HG03025 (cell line): ENCODE measurements around the gene OLA1.

Source experiments
- ATAC-seq: cut with Tn5 transposase; IDR thresholded peaks from one replicate; pipeline ENCODE4 v1.9.1; 2021; ENCODE audit warnings: mild to moderate bottlenecking, moderate library complexity; ENCODE audit not compliant: unreplicated experiment, low FRiP score

Gene OLA1

GRCh38 chr2:174124181-174124580 is 124.2 kb downstream of the OLA1 start:
- no peak for ATAC-seq

GRCh38 chr2:174122185-174122584 is 126.1 kb downstream of the OLA1 start:
- ATAC-seq = no peak

DNA sequence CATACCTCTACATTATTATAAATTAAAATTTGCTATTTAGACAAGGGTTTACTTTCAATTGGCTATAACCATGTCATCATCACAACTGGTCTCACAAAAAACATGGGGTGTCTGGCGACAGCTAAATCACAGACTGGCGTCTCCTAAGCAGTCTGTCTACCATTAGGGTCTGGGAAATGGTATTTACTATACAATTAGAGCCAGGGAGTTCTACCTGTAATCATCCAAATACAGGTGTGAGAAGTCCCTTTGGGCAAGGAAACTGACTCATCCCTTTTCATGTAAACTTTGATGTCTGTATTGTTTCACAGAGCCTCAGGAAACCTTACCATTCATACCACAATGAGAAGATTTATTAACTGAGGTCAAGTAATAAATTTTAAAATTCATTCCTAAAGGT is 126.7 kb downstream of the OLA1 start:
- no peak for ATAC-seq

DNA sequence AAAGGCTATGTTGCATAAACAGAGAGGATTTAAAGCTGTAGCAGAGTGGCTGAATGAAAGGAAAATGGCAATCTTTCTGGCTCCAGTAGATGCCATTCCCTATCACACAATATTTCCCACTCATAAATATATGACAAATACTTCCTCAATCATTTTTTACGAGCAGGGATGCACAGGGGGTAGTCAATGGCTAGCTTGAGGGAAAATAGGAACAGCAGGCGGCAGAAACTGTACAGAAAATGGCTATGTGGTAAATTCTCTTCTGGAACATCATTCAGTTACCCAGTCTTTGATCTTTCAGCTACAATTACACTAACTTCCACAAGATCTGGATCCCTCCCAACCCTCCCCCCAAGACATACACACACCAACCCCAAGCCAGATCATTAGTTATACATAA is 127.2 kb downstream of the OLA1 start:
- no peak for ATAC-seq

- no peak for ATAC-seq
Measured at GRCh38 chr2:174120346-174120745, 128.0 kb downstream of the OLA1 start.

- ATAC-seq = no peak
Measured at GRCh38 chr2:174117951-174118930, 130.1 kb downstream of the OLA1 start.

GRCh38 chr2:174112073-174112472 is 136.3 kb downstream of the OLA1 start:
- ATAC-seq = no peak

DNA sequence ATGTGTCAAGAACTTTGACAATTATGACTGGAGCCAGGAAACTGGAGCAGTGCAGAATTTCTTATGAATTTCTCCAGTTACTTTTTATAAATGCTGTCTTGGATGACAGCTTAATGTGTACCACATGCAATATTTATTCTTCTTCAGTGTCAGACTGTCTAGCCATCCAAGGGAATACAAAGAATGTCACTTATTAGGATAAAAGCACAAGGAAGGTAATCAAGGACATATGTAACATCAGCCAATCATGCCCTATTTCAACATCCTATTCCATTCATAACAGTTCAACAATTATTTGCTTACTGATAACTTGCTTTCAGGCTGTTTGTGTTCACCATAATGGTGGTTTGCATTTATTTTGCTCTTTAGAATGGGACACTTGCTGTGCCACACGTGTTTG is 139.8 kb downstream of the OLA1 start:
- ATAC-seq = no peak

GRCh38 chr2:174106736-174107135 is 141.6 kb downstream of the OLA1 start:
- ATAC-seq = no peak

DNA sequence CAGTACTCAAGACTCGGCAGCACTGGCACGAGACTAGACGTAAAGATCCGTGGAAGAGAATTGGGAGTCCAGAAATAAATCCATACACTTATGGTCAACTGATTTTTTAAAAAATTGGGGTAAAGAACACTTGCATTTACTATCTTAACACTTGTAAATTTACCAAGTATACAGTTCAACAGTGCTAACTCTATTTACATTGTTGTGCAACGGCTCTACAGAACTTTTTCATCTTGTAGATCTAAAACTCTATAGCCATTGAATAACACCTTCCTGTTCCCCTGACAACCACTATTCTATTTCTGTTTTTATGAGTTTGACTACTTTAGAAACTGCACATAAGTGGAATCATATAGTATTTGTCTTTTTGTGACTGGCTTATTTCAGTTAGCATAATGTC is 153.8 kb downstream of the OLA1 start:
- no peak for ATAC-seq

DNA sequence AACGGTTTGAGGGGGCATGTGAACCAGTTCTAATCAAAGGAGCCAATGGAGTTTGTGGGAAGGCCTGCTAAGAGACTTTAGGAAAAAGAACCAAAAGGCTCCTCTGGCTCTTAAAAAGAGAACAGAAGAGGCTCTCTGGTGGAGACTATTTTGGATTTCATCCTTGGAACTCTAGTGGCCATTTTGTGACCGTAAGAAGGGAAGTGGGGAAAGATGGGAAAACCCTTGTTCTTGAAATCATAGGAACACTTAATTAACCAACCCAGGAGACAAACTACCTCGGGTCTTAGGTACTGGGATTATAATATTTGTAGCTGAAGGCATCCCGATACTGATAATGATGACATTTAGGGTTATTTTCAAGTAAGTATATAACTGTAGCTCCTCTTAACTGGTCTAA is 157.9 kb downstream of the OLA1 start:
- ATAC-seq = no peak

DNA sequence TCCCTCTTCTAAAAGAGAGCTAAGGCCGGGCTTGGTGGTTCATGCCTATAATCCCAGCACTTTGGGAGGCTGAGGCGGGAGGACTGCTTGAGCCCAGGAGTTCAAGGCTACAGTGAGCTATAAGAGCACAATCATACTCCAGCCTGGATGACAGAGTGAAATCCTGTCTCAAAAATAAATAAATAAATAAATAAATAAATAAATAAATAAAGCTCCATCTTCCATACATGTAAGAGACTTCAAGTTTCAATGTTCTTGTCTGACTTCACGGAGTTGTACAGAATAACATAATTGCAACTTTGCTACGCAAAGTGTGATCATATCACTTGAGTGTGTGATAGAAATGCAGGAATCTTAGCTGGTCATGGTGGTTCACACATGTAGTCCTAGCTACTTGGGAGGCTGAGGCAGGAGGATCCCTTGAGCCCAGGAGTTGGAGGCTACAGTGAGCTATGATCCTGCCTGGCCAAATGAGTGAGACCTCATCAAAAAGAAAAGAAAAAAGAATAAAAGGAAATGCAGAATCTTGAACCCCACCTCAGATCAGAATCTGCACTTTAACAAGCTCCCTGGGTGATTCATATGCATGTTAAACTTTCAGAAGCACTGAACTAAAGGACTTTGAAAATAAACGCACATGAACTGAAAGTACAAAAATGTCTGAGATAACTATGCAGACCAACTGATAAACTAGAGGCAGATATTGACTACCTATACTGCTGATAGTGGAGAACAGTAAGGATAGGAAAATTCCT is 159.4 kb downstream of the OLA1 start:
- no peak for ATAC-seq

GRCh38 chr2:174086708-174087107 is 161.6 kb downstream of the OLA1 start:
- ATAC-seq = peak; percentile 78

DNA sequence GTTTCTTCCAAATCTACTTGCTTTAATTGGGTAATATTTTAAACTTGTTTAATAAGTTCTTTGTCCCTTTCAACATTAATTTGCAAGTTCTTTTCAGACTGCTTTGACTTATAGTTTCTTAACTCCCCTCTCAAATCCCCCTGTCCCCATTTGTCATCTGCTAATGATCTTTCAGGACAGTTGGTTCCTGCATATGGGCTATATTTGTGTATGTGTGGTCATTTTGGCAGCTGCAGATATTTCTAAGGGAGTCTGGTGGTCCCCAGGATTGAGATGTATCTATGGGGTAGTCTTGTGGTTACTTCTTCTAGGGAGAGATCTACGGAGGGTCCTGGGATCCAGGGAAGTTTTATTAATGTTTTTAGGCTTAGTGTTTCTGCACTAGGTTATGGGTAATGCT is 162.6 kb downstream of the OLA1 start:
- ATAC-seq = no peak

- ATAC-seq = no peak
Measured at GRCh38 chr2:174083843-174084458, 164.4 kb downstream of the OLA1 start.

GRCh38 chr2:174080672-174081121 is 167.6 kb downstream of the OLA1 start:
- ATAC-seq = no peak

DNA sequence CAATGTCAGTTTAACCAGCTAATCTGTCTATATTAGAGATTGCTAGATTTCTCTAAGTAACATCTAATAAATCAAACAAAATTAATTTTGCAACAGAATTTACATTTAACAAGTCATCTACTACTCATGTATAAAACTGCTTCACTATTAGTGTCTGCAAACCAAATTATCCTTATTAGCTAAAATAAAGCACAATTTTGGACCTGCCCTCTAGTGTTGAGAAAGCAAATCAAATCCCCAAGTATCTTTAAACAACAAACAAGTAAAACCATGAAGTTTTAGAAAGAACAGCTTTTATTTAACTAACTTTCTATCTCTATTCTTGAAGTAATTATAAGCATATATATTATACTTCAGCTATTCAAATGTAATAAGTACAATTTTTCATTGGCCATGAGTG is 170.1 kb downstream of the OLA1 start:
- no peak for ATAC-seq

DNA sequence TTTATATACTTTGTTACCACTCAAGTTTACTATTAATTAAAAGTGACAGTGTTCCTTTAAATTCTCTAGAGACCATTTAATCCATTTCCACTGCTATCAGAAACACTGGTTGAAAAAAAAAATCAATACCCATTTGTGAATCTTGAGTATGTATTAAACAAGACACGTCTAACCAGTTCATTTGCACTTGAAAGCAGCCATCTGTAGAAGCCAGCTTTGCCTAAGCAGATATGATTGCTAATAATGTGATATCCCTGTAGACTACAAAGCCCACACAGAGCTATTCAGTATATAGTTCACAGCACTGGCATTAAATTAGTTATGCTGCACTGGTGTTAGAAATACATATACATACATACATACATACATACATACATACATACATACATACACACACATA is 171.4 kb downstream of the OLA1 start:
- ATAC-seq = no peak

DNA sequence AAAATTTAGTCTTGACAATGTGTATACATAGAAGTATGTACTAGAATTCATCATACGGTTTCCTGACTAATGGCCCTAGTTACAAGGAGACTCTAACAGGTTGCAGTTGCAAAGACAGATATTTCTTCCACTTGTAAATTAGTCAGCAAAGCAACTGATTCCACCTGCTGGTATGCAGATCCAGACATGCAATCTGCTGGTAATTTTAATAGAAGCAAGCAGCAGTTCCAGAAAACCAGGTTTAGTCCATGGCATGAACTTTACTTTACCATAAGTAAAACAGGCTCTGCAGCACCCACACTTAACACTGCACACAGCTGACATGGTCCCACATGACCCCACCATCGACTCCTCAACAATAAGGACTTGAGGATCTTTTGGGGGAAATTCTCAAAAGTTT is 172.3 kb downstream of the OLA1 start:
- ATAC-seq = no peak

- no peak for ATAC-seq
Measured at GRCh38 chr2:174074831-174075230, 173.5 kb downstream of the OLA1 start.

GRCh38 chr2:174072857-174073256 is 175.5 kb downstream of the OLA1 start:
- ATAC-seq = no peak
